ENCODE results near the gene RGS16.

Gene RGS16

DNA sequence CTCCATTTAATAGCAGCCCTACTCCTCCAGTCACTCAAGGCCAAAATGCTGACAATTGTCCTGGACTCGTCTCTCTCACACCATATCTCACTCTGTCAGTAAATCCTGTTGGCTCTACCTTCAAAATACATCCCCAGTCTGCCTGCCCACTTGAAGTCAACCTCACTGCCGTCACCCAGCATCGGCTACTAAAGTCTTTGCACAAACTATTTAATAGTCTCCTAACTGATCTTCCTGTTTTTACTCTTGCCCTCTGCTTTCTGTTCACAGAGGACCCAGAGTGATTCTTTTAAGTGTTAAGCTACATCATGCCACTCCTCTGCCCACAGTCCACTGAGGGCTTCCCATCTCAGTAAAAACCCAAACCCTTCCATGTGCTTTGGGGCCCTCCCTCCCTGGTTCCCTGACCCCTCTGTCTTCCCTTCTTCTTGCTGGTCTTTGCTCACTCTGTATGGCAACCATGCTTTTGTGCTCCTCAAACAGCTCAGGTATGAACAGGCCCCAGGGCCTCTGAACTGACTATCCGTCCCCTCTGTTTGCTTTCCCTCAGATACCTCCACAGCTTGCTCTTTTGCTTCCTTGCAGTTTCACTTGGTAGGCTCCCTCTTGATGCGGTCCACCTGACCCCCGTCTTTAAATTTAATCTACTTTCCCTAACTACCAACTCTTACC, 34.1 kb downstream of the RGS16 start:
- DNase-seq = no peak

DNA sequence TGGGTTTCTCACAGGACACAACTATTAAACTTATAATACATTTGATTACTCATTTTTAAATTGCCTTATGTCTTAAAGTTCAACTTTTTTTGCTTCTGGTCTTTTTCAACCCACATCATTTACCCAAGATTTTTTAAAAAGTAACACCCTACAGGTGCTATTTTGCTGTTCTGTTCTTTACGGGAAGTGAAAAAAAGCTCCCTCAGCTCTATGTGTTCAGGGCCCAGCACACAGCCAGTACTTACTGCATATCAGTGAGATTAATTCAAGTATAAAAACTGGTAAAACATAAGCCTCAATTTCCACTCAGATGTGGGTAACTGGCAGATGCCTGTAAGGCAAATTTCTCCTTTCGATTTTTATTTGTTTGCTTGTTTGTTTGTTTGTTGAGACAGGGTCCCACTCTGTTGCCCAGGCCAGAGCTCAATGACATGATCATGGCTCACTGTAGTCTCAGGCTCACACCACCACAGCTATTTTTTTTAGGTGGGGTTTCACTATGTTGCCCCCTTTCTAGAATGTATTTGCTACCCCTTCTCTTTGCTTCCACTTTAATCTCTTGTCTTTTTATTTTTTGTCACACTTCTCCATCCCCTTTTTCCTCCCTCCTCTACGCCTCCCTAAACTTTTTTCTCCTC, 35.4 kb downstream of the RGS16 start:
- DNase-seq = no peak

DNA sequence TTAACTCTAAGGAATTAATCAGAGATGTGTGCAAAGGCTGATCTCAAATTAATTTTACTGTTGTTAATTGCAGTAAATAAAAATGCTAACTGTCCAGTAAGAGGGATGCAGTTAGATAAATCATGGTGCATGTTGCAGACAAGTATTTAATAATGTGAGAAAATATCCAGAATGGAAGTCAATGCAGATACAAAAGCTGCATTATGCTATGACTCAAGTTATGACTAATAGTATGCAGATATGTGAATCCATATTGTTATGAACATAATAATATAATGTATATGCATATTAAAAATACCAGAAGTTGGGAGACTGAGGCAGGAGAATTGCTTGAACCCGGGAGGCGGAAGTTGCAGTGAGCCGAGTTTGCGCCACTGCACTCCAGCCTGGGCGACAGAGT, 36.6 kb downstream of the RGS16 start:
- DNase-seq = no peak

DNA sequence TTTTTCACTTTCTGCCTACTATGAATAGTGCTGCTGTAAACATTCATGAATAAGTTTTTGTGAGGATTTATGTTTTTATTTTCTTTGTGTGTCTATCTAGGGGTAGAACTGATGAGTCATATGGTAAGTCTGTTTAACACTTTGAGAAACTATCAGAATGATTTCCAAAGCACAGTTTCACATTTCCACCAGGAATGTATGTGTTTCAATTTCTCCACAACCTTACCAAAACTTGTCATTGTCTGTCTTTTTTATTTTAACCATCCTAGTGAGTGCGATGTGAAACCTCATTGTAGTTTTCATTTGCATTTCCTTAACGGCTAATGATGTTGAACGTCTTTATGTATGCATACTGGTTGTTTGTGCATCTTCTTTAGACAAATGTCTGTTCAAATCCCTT, 38.7 kb downstream of the RGS16 start:
- no peak for DNase-seq

DNA sequence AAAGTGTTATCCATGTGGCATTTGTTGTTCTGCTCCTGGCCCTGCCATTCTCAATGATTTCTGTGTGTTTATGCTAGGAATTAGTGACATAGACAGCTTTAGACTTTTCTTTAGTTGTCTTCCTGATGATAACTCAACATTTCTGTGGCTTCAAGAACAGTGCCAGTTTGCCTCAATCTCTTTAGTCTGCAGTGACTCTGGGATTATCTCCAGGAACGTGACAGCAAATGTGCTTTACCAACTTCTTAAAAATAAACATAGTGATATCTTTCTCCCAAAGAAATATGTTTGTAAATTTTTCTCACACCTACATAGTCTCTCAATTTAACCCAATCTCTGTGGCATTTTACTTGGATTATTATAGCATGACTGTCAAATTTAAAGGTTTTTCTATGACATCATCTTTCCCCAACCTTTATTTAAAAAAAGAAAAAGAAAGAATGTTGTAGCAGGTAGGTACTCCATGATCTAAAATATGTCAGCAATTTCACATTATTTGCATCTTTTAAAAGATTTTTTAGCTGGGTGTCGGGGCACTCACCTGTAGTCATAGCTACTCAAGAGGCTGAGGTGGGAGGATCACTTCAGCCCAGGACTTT, 39.7 kb downstream of the RGS16 start:
- no peak for DNase-seq

DNA sequence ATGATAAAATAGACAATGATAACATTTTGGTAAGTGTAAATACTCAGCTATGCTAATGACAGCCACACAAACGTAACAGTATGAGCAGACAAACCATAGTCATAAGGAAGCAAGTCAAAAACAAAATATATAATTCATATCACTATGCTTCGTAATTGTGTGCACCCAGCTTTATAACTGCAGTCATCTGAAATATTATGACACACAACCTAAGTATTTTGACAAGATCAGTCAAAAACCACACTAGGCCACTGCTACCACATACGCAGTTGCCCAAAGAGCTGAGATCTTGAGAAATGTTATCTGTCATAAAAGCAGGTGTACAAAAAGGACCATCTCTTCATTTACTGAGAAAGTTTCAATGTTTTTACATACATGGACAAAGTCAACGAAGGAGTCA, 41.1 kb downstream of the RGS16 start:
- DNase-seq = no peak

DNA sequence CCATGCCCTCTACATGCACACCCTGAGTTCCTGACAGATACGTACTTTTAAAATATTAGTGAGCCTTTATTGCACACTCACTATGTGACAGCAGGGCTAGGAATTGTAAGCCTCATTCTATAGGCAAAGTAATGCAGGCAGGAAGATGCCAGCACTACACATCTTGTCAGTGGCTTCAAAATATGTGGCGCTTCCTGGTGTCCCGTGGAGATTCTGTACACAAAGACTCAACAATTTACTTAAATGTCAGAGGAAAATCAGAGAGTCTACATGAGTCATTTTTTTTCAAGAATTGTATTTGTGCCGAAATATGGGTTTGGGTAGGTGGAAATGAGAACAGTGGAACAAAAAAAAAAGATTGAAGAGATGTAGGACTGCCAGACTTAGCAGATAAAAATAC, 42.7 kb downstream of the RGS16 start:
- DNase-seq = no peak

DNA sequence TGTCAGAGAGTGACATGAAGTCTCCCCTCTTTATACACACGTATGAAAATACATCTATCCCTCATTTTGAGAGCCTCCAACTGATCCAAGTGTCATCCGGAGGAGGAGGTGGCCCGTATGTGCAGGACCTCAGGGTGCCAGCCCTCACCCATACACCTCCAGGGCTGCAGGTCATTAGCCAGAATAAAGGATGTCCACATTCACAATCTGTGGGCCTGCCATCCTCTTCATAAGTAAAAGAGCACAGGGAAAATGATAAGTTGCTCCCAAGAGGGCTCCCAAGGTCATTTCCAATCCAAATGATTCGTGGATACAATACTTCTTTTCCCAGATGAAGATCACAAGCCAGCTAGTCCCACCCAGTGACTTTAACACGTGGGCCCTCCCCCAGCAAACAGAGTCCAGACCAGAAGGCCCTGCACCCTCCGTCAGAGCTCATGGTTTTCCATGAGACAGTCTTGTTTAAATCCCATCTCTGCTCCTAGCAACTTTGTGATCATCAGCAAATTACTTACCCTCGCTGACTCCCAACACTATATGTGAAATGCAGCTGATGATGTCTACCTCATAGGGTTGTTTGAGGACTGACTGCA, 43.7 kb downstream of the RGS16 start:
- no peak for DNase-seq

DNA sequence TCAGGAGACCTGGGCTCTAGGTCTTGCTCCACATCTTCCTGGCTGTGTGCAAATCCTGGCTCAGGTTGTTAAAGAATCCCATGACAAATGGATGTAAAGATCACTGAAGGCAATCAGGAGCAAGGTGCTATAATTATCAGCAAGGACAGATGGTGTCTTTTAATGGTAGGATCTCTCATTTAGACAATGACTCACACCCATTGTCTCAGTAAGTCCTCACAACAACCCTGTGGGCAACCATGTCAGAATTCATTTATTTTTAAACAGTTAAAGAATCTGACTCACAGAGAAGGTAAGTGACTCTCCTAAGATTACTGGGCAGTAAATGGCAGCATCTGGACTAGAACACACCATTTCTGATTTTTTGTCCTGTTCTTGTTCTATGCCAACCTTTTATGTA, 47.9 kb downstream of the RGS16 start:
- DNase-seq = no peak

DNA sequence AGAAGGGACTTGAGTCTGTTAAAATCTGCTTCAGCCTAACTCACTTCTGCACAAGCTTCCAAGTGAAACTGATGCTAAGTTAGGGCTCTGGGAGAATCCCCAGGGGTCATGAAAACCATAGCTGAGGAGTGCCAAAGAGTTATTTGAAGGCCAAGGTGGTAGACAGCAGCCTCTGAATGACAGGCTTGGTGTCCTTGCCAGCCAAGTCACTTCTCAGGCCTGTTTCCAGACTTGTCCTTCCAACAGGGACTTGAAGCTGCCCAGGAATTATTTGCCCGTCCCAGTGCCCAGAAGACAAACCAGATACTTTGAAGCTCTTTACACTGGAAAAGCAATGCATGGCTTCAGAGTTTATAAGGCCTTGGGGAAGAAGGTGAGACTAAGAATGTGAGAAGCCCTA, 48.7 kb downstream of the RGS16 start:
- DNase-seq = no peak

DNA sequence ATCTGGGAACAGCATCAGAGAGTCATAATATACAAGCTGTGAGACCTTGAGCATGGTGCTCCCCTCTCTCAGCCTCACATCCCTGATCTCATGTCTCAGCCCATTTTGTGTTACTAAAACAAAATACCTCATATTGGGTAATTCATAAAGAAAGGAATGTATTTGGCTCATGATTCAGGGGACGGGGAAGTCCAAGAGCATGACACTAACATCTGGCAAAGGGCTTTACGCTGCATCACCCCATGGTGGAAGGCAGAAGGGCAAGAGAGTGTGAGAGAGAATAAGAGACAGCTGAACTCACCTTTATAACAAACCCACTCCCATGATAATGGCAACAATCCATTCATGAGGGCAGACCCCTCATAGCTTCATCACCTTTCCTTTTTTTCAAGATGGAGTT, 51.7 kb downstream of the RGS16 start:
- no peak for DNase-seq

DNA sequence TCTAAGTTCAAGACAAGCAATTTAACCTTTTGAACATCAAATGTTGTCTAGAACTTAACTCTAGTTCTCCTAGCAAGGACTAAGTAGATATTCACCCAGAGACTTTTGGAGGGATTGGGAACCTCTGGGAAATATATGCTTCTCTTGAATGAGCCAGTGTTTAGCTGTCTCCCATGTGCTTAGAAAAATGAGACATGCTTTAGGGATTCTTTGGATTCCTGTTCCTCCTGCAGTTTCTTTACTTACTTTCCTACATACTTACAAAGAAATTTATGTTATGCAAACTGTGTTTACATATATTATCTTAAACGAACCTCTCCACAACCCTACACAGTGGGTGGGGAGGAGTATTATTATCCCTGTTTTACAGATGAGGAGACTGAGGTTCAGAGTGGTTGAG, 54.4 kb downstream of the RGS16 start:
- no peak for DNase-seq

DNA sequence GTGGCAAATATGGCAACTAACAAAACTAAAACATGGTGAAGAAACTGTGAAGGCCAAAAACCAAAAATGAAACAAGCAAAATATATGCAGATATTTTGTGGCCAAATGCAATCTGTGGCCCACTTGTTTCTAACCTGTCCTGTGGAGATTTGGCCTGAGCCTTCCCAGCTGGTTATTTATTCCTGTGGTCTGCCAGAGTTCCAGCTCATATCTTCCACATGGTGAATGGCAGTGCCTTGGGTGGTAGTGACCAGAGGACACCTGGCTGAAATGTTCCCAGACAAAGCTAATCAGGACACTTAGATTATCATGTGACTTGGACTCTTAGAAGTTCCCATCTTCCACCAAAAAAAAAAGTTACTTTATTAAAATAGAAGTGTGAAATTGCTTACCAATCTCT, 54.8 kb downstream of the RGS16 start:
- DNase-seq = no peak

All from NCI-H187 treated with DMSO at 0.1 percent for 48 hours (cell line).